ENCODE data around the gene C1orf226.

- TF ChIP-seq POLR2AphosphoS5 (IDR thresholded peaks at IDR 0.05; ENCODE audit: borderline replicate concordance, low read depth, low read length) (no peak), EZH2 (IDR thresholded peaks at IDR 0.05) (no peak), FOXP2 (optimal IDR thresholded peaks at IDR 0.05; ENCODE audit: control extremely low read depth, extremely low read length, insufficient read depth) (no peak)
Observed at GRCh38 chr1:162385280-162385623, 3.7 kb downstream of the C1orf226 start.

Measured in SK-N-MC (cell line).